Lung (tissue), 12 donors: ENCODE measurements around the gene ZSWIM2. TPM values are rescaled to one million over a fixed set of nuclear protein-coding genes. Genes with fewer than 3 reads are reported as not detected.

ENCODE experiments used
- ATAC-seq: fragments of 200-7000 bp; cut with Tn5 transposase; one replicate; pipeline ENCODE4 v1.9.1; 2020; ENCODE audit warnings: moderate number of reproducible peaks; ENCODE audit not compliant: insufficient read depth, low FRiP score
- DNase-seq, 3 donors: peaks; one replicate each; pipeline ENCODE4 v3.0.0-alpha.2; 2013 to 2017
- H3K27ac ChIP-seq, 2 donors: one replicate each; pipeline ENCODE4 v1.5.1; 2013; ENCODE audit warnings: mild to moderate bottlenecking in 2 of 2, moderate library complexity in 2 of 2, control low read depth in 1 of 2, inconsistent platforms in 1 of 2, low read depth in 1 of 2, low read length in 1 of 2
- H3K27me3 ChIP-seq, 3 donors: one replicate each; pipeline ENCODE4 v1.5.1; 2013; ENCODE audit warnings: low read length in 2 of 3; ENCODE audit not compliant: control insufficient read depth in 3 of 3, insufficient read depth in 3 of 3
- H3K36me3 ChIP-seq, 4 donors: one replicate each; pipeline ENCODE4 v1.5.1; 2013; ENCODE audit warnings: low read length in 4 of 4, mild to moderate bottlenecking in 1 of 4, moderate library complexity in 1 of 4; ENCODE audit not compliant: control insufficient read depth in 4 of 4, insufficient read depth in 4 of 4
- H3K4me1 ChIP-seq, 5 donors: one replicate each; pipeline ENCODE4 v1.5.1; 2013; ENCODE audit warnings: low read length in 5 of 5, mild to moderate bottlenecking in 2 of 5, moderate library complexity in 1 of 5; ENCODE audit not compliant: control insufficient read depth in 5 of 5, insufficient read depth in 5 of 5
- H3K4me3 ChIP-seq: one replicate; pipeline ENCODE4 v1.5.1; 2013; ENCODE audit warnings: mild to moderate bottlenecking, control low read depth, moderate library complexity
- H3K9ac ChIP-seq, 2 donors: one replicate each; pipeline ENCODE4 v1.5.1; 2013; ENCODE audit warnings: low read length in 2 of 2, control low read depth in 1 of 2; ENCODE audit not compliant: insufficient read depth in 1 of 2
- H3K9me3 ChIP-seq, 4 donors: one replicate each; pipeline ENCODE4 v1.5.1; 2013; ENCODE audit warnings: low read length in 3 of 4, mild to moderate bottlenecking in 1 of 4, moderate library complexity in 1 of 4; ENCODE audit not compliant: control insufficient read depth in 4 of 4, insufficient read depth in 3 of 4
- WGBS, 2 donors: extraction: QIAGEN DNeasy Blood & Tissue Kit; methylation state at CpG; one replicate each; pipeline ENCODE4 v1.1.7; 2013; 5-methylcytosine and 5-hydroxymethylcytosine counted together
- polyA plus RNA-seq, 2 donors: library from polyadenylated mRNA; stranded (reverse); fragments of 200-250 nt; gene quantifications; one replicate each; pipeline ENCODE4 v1.2.1, GENCODE V29; 2013
- total RNA-seq, 2 donors: library from RNA; depleted of rRNA in 1 of 2; stranded (reverse); fragments of >200 nt in 1 of 2; gene quantifications; one replicate each; pipeline ENCODE4 v1.2.1, GENCODE V29; 2014 to 2021
- TF ChIP-seq, protein P1 (sequence below): IDR thresholded peaks from 2 replicates; pipeline ENCODE4 v1.5.1; 2012; ENCODE audit warnings: mild to moderate bottlenecking; ENCODE audit errors: control extremely low read depth, extremely low read depth
- donor health status: control.
- donor health status: control.
- donor health status: Bipolar disorder and iron deficiency.
- donor health status: healthy.
- donor health status: DM: yes; HTN: yes; CAD: no.

The ZSWIM2 gene
- total and polyA plus RNA-seq, 4 donors, result not detected

DNA sequence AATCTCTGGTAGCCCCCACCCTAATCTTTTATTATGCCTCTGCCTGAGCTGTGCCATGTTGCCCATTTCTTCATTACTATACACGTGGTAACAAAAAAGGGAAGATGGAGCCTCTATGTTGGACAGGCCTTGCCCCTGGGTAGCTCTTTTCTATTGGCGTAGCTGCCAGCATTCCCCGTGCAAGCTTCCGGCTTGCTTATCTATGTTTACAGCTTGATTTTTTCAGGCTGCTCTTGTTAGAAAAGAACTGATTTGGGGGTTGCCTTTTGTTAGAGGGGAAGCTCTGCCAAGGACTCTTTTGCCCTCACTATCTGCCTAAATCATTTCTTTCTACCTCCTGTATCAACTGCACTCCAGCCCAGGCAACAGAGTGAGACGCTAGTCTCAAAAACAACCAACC, 45.5 kb upstream of the ZSWIM2 start:
- Histone ChIP-seq H3K9me3 (no peaks in the 10 kb centered on the region), H3K27ac (no peak overlapping the region), H3K27me3 (no peaks in the 10 kb centered on the region), H3K4me1 (peaks cover 0 to 13% (median 0%) of the 10 kb centered on the region in 5 donors), H3K36me3 (no peaks in the 10 kb centered on the region), H3K9ac (no peak overlapping the region), H3K4me3 (no peak overlapping the region)
- DNase-seq (peak in 1 of 3 donors; percentile 31), ATAC-seq (no peak)
- WGBS, 2 donors, result 49 to 54% methylated on average over 5 of the region's 5 CpGs
- TF ChIP-seq, protein P1, sequence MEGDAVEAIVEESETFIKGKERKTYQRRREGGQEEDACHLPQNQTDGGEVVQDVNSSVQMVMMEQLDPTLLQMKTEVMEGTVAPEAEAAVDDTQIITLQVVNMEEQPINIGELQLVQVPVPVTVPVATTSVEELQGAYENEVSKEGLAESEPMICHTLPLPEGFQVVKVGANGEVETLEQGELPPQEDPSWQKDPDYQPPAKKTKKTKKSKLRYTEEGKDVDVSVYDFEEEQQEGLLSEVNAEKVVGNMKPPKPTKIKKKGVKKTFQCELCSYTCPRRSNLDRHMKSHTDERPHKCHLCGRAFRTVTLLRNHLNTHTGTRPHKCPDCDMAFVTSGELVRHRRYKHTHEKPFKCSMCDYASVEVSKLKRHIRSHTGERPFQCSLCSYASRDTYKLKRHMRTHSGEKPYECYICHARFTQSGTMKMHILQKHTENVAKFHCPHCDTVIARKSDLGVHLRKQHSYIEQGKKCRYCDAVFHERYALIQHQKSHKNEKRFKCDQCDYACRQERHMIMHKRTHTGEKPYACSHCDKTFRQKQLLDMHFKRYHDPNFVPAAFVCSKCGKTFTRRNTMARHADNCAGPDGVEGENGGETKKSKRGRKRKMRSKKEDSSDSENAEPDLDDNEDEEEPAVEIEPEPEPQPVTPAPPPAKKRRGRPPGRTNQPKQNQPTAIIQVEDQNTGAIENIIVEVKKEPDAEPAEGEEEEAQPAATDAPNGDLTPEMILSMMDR, result no peak

DNA sequence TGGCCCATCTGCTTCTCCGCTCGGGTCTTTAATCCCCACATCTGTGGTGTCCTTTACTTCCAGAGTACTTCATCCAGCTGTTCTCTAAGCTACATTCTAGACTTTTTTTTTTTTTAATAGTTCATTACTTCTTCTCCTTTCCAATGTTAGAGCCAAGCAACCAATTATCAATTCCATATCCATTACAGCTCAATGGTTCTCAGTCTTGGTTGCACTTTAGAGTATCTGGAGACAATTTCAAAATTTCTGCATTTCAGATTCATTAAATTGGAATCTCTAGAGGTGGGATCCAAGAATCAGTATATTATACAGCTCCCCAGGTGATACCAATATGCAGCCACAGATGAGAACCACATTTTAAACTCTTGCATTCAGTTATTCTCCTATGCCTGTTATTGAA, 43.9 kb upstream of the ZSWIM2 start:
- Histone ChIP-seq H3K9me3 (no peaks in the 10 kb centered on the region), H3K27ac (no peak overlapping the region), H3K36me3 (no peaks in the 10 kb centered on the region), H3K27me3 (no peaks in the 10 kb centered on the region), H3K4me3 (no peak overlapping the region), H3K4me1 (peaks cover 0 to 13% (median 0%) of the 10 kb centered on the region in 5 donors), H3K9ac (no peak overlapping the region)
- WGBS, 2 donors, result 98 to 99% methylated on average over 2 of the region's 2 CpGs
- TF ChIP-seq, protein P1, result no peak
- DNase-seq (no peak), ATAC-seq (no peak)

DNA sequence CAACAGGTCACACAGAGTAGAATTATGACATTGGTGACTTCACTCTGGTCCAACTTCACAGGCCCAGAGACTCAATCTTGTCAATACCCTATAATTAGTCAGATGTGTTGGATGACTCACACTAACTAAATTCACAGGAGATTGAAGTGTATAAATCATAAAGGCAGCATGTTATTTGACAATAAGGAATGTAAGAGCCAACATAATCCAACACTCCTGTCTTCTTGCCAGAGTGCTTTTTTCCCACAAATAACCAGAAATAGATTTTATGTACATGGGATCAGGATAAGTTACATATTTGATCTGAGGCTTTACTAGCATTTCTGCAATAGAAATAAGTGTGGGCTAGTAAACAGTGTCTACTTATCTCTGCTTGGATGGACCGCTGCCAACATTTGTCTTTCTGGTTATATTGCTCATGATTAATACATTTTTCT, 42.2 kb upstream of the ZSWIM2 start:
- no peaks in the 10 kb centered on the region for H3K36me3 ChIP-seq
- peaks cover 0 to 13% (median 0%) of the 10 kb centered on the region in 5 donors for H3K4me1 ChIP-seq
- WGBS, 2 donors, result 62 to 78% methylated on average over 1 of the region's 1 CpG
- H3K27me3 ChIP-seq, result no peaks in the 10 kb centered on the region
- TF ChIP-seq, protein P1, result no peak
- no peak for ATAC-seq
- H3K4me3 ChIP-seq, result no peak overlapping the region
- H3K27ac ChIP-seq, result no peak overlapping the region
- DNase-seq, result peak in 2 of 3 donors; percentile 57 to 68
- H3K9me3 ChIP-seq, result no peaks in the 10 kb centered on the region
- H3K9ac ChIP-seq, result no peak overlapping the region
